ENCODE results near the gene WFDC5. TPM values are rescaled to one million over a fixed set of nuclear protein-coding genes. Genes with fewer than 3 reads are reported as not detected.

The WFDC5 gene
- total and polyA plus RNA-seq, 2 experiments from 2014 or later, result not detected

DNA sequence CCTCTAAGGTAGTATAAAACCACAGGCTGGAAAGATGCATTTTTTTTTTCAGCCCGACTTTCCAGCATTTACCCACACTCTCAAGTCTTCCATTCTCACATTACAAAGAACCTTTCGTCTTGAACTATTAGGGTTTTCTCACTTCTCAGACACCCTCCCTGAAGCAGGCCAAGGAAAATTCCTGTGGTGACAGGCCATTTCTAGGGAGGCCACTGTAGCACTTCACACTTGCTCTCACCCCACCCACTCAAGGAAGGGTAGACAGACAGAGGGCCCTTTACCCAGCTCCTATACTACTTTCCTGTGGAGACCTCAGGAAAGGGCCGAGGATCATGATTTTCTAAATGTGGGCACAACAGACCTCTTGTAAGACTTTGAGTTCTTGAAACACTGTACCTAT is 41.8 kb downstream of the WFDC5 start (continued):
- TF ChIP-seq, protein P1, sequence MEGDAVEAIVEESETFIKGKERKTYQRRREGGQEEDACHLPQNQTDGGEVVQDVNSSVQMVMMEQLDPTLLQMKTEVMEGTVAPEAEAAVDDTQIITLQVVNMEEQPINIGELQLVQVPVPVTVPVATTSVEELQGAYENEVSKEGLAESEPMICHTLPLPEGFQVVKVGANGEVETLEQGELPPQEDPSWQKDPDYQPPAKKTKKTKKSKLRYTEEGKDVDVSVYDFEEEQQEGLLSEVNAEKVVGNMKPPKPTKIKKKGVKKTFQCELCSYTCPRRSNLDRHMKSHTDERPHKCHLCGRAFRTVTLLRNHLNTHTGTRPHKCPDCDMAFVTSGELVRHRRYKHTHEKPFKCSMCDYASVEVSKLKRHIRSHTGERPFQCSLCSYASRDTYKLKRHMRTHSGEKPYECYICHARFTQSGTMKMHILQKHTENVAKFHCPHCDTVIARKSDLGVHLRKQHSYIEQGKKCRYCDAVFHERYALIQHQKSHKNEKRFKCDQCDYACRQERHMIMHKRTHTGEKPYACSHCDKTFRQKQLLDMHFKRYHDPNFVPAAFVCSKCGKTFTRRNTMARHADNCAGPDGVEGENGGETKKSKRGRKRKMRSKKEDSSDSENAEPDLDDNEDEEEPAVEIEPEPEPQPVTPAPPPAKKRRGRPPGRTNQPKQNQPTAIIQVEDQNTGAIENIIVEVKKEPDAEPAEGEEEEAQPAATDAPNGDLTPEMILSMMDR (conservative IDR thresholded peaks at IDR 0.05; ENCODE audit: low read depth in 2 of 2), result no peak
- no peak for TF ChIP-seq NANOG (IDR thresholded peaks at IDR 0.05; ENCODE audit: borderline replicate concordance)
- no peak for TF ChIP-seq ZNF114 (CRISPR knock-in tag; IDR thresholded peaks at IDR 0.05)
- no peak for TF ChIP-seq CREB1 (CRISPR knock-in tag; IDR thresholded peaks at IDR 0.05; ENCODE audit: low read depth)
- TF ChIP-seq STAT1 (IDR thresholded peaks at IDR 0.05; ENCODE audit: unreplicated experiment), result no peak
- no peak for TF ChIP-seq EZH2 (IDR thresholded peaks at IDR 0.05; ENCODE audit: low read depth, unreplicated experiment)
- TF ChIP-seq EZH2phosphoT487 (IDR thresholded peaks at IDR 0.05; ENCODE audit: unreplicated experiment), result no peak
- TF ChIP-seq ZNF331 (CRISPR knock-in tag; IDR thresholded peaks at IDR 0.05; ENCODE audit: low read depth), result no peak
- no peak for TF ChIP-seq JUNB (IDR thresholded peaks at IDR 0.05; ENCODE audit: unreplicated experiment)

DNA sequence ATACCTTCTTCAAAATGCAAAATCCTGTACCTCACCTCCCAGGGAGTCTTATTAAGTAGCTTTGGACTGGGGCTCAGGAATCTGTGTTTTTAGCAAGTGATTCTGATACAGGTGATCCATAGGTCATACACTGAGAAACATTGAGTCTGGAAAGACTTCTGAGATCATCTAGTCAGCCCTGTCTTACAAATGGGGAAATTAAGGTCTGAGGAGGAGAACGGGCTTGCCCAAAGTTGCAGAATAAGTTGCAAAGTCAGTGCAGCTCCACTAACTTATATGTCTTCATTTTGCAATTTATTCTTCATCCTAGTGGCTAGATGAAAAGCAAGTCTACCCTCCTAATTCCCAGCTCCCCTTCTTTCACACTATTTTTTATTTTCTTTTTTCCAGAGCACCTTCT is 42.9 kb downstream of the WFDC5 start:
- no peaks in the 10 kb centered on the region for H3K9me3 Mint-ChIP-seq
- no peak for DNase-seq (ENCODE audit: low spot score)
- TF ChIP-seq, protein P2, sequence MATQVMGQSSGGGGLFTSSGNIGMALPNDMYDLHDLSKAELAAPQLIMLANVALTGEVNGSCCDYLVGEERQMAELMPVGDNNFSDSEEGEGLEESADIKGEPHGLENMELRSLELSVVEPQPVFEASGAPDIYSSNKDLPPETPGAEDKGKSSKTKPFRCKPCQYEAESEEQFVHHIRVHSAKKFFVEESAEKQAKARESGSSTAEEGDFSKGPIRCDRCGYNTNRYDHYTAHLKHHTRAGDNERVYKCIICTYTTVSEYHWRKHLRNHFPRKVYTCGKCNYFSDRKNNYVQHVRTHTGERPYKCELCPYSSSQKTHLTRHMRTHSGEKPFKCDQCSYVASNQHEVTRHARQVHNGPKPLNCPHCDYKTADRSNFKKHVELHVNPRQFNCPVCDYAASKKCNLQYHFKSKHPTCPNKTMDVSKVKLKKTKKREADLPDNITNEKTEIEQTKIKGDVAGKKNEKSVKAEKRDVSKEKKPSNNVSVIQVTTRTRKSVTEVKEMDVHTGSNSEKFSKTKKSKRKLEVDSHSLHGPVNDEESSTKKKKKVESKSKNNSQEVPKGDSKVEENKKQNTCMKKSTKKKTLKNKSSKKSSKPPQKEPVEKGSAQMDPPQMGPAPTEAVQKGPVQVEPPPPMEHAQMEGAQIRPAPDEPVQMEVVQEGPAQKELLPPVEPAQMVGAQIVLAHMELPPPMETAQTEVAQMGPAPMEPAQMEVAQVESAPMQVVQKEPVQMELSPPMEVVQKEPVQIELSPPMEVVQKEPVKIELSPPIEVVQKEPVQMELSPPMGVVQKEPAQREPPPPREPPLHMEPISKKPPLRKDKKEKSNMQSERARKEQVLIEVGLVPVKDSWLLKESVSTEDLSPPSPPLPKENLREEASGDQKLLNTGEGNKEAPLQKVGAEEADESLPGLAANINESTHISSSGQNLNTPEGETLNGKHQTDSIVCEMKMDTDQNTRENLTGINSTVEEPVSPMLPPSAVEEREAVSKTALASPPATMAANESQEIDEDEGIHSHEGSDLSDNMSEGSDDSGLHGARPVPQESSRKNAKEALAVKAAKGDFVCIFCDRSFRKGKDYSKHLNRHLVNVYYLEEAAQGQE (IDR thresholded peaks at IDR 0.05; ENCODE audit: unreplicated experiment), result no peak
- TF ChIP-seq, protein P1 (conservative IDR thresholded peaks at IDR 0.05; ENCODE audit: low read depth in 2 of 2), result no peak
- TF ChIP-seq CREB1 (CRISPR knock-in tag; IDR thresholded peaks at IDR 0.05; ENCODE audit: low read depth) (no peak), NANOG (IDR thresholded peaks at IDR 0.05; ENCODE audit: borderline replicate concordance) (no peak), ZNF331 (CRISPR knock-in tag; IDR thresholded peaks at IDR 0.05; ENCODE audit: low read depth) (no peak), POLR2AphosphoS5 (IDR thresholded peaks at IDR 0.05; ENCODE audit: low read depth) (no peak), ZNF114 (CRISPR knock-in tag; IDR thresholded peaks at IDR 0.05) (no peak), JUNB (IDR thresholded peaks at IDR 0.05; ENCODE audit: unreplicated experiment) (no peak), EZH2phosphoT487 (IDR thresholded peaks at IDR 0.05; ENCODE audit: unreplicated experiment) (no peak), EZH2 (IDR thresholded peaks at IDR 0.05; ENCODE audit: low read depth, unreplicated experiment) (no peak), STAT1 (IDR thresholded peaks at IDR 0.05; ENCODE audit: unreplicated experiment) (no peak)
- TF ChIP-seq, protein P3, sequence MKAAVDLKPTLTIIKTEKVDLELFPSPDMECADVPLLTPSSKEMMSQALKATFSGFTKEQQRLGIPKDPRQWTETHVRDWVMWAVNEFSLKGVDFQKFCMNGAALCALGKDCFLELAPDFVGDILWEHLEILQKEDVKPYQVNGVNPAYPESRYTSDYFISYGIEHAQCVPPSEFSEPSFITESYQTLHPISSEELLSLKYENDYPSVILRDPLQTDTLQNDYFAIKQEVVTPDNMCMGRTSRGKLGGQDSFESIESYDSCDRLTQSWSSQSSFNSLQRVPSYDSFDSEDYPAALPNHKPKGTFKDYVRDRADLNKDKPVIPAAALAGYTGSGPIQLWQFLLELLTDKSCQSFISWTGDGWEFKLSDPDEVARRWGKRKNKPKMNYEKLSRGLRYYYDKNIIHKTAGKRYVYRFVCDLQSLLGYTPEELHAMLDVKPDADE (IDR thresholded peaks at IDR 0.05), result no peak

More for the DNA sequence above, 42.9 kb downstream of the WFDC5 start:
- no peak for ATAC-seq
- H3K27me3 Mint-ChIP-seq (ENCODE audit: insufficient read depth, low read depth, poor library complexity), result no peaks in the 10 kb centered on the region
- no peak overlapping the region for H3K27ac Mint-ChIP-seq
- H3K4me3 Mint-ChIP-seq, result no peak overlapping the region
- no peak overlapping the region for H2AFZ ChIP-seq
- no peak overlapping the region for H3K4me2 ChIP-seq
- H3K4me1 Mint-ChIP-seq, result peaks cover 13% of the 10 kb centered on the region
- peaks cover 9% of the 10 kb centered on the region for H3K36me3 Mint-ChIP-seq (ENCODE audit: low read depth)
- H3K79me2 ChIP-seq (replicated peaks; ENCODE audit: insufficient read depth), result 0 out of 2 replicates have a peak, but pooled peaks cover 4% of the 10 kb centered on the region
- no peaks in the 10 kb centered on the region for H3K9me2 ChIP-seq (ENCODE audit: insufficient read depth)
- no peaks in the 10 kb centered on the region for H3F3A ChIP-seq (replicated peaks; ENCODE audit: low read depth)
- no peaks in the 10 kb centered on the region for H3K36me3 ChIP-seq (ENCODE audit: insufficient read depth)
- no peak overlapping the region for H3K4me3 ChIP-seq
- H3K27ac ChIP-seq (ENCODE audit: low read depth), result no peak overlapping the region
- H3K4me1 ChIP-seq (ENCODE audit: insufficient read depth), result peaks cover 14% of the 10 kb centered on the region
- H4K20me1 ChIP-seq (replicated peaks; ENCODE audit: insufficient read depth), result peaks cover 9% of the 10 kb centered on the region
- H3K27me3 ChIP-seq (ENCODE audit: insufficient read depth), result no peaks in the 10 kb centered on the region
